ENCODE measurements around the gene PTPRA.

DNA sequence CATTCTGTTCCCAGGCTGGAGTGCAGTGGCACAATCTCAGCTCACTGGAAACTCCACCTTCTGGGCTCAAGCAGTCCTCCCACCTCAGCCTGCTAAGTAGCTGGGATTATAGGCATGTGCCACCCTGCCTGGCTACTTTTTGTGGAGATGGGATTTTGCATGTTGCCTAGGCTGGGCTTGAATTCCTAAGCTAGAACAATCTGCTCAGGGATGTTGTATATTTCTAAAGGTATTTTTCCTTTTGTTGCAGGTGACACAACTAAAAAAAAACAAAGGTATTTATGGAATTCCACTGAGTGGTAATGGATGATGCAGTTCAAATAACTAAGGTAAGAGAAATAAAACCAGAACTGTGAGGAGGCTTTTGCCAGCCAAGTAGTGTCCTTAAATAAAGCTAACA is 49.7 kb downstream of the PTPRA start:
- TF ChIP-seq, protein P1, sequence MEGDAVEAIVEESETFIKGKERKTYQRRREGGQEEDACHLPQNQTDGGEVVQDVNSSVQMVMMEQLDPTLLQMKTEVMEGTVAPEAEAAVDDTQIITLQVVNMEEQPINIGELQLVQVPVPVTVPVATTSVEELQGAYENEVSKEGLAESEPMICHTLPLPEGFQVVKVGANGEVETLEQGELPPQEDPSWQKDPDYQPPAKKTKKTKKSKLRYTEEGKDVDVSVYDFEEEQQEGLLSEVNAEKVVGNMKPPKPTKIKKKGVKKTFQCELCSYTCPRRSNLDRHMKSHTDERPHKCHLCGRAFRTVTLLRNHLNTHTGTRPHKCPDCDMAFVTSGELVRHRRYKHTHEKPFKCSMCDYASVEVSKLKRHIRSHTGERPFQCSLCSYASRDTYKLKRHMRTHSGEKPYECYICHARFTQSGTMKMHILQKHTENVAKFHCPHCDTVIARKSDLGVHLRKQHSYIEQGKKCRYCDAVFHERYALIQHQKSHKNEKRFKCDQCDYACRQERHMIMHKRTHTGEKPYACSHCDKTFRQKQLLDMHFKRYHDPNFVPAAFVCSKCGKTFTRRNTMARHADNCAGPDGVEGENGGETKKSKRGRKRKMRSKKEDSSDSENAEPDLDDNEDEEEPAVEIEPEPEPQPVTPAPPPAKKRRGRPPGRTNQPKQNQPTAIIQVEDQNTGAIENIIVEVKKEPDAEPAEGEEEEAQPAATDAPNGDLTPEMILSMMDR (conservative IDR thresholded peaks at IDR 0.05; ENCODE audit: low read depth, low read length) = no peak
- TF ChIP-seq BHLHE40 (IDR thresholded peaks at IDR 0.05; ENCODE audit: low read depth, low read length) (no peak), RCOR1 (IDR thresholded peaks at IDR 0.05; ENCODE audit: insufficient replicate concordance, low read length) (no peak), RAD21 (IDR thresholded peaks at IDR 0.05; ENCODE audit: low read length) (no peak), MAZ (IDR thresholded peaks at IDR 0.05; ENCODE audit: borderline replicate concordance, low read depth, low read length) (no peak), RFX5 (IDR thresholded peaks at IDR 0.05; ENCODE audit: low read depth, low read length) (no peak), SMC3 (IDR thresholded peaks at IDR 0.05; ENCODE audit: low read depth, low read length) (no peak), MAFK (IDR thresholded peaks at IDR 0.05; ENCODE audit: low read depth, low read length) (no peak), CEBPB (IDR thresholded peaks at IDR 0.05; ENCODE audit: low read depth, low read length) (no peak), POLR2A (IDR thresholded peaks at IDR 0.05; ENCODE audit: low read depth, low read length) (no peak), CHD1 (IDR thresholded peaks at IDR 0.05; ENCODE audit: low read depth, low read length) (no peak)
- TF ChIP-seq, protein P2, sequence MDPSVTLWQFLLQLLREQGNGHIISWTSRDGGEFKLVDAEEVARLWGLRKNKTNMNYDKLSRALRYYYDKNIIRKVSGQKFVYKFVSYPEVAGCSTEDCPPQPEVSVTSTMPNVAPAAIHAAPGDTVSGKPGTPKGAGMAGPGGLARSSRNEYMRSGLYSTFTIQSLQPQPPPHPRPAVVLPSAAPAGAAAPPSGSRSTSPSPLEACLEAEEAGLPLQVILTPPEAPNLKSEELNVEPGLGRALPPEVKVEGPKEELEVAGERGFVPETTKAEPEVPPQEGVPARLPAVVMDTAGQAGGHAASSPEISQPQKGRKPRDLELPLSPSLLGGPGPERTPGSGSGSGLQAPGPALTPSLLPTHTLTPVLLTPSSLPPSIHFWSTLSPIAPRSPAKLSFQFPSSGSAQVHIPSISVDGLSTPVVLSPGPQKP (IDR thresholded peaks at IDR 0.05; ENCODE audit: borderline replicate concordance, low read depth, low read length) = no peak
- TF ChIP-seq, protein P3, sequence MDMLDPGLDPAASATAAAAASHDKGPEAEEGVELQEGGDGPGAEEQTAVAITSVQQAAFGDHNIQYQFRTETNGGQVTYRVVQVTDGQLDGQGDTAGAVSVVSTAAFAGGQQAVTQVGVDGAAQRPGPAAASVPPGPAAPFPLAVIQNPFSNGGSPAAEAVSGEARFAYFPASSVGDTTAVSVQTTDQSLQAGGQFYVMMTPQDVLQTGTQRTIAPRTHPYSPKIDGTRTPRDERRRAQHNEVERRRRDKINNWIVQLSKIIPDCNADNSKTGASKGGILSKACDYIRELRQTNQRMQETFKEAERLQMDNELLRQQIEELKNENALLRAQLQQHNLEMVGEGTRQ (IDR thresholded peaks at IDR 0.05; ENCODE audit: low read depth, low read length) = no peak

Data from IMR-90 (cell line).